ENCODE measurements around the gene HLA-F. TPM values are rescaled to one million over a fixed set of nuclear protein-coding genes. Genes with fewer than 3 reads are reported as not detected.

HLA-F gene
- total RNA-seq, 6 donors from 2014 or later = 163 to 418 (median 191) TPM

DNA sequence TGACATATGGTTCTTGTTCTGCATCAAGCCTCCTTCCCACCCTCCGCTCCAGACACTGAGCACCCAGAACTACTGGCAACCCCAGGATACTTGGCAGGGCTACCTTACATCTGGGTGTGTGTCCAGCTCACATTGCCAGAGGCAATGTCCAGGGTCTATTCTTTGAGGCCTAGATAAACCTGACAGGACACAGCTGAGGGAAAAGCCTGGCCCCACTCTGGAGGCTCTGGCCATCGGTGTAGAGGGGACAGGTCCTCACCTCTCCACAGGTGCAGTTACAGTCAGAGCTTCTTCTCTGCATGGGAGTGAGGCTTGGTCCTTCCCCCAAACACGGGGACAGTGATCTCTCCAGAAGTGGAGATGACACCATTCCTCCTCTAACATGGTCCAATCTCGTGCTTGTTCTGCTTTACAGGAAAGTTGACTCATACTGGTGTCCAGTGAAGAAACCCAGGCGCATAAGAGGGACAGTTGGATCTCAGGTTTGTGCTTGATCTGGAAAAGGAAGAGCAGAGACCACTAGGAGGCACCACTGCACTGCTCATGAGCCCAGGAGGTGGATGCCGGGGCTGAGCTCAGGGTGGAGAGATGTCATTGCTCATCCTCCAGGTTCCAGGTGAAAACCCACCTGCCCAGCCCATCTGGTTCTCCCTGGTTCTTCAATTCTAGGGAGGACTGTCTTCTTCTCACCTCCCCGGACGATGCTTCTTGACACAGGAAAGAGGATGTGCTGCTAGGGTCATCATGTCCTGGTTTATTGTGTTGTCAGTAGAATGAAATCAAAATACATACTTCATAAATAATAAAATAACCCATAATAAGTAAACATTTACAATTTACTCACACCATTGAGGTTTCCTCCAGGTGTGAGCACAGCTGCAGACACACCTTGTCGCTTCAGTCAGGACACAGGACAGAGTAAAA lies 14.7 kb downstream of the HLA-F start:
- WGBS, 2 donors = 53 to 61% methylated on average over 6 to 9 of the region's 9 CpGs
- ATAC-seq (ENCODE audit: low FRiP score in 2 of 2) = peak; percentile 81 to 91
- Histone ChIP-seq H3K27me3 (no peaks in the 10 kb centered on the region), H3K36me3 (no peaks in the 10 kb centered on the region), H3K9me3 (no peaks in the 10 kb centered on the region), H3K4me1 (no peaks in the 10 kb centered on the region), H3K4me3 (no peak overlapping the region), H3K27ac (no peak overlapping the region)
- peak in 1 of 2 donors; percentile 74 for DNase-seq
- TF ChIP-seq, protein P1, sequence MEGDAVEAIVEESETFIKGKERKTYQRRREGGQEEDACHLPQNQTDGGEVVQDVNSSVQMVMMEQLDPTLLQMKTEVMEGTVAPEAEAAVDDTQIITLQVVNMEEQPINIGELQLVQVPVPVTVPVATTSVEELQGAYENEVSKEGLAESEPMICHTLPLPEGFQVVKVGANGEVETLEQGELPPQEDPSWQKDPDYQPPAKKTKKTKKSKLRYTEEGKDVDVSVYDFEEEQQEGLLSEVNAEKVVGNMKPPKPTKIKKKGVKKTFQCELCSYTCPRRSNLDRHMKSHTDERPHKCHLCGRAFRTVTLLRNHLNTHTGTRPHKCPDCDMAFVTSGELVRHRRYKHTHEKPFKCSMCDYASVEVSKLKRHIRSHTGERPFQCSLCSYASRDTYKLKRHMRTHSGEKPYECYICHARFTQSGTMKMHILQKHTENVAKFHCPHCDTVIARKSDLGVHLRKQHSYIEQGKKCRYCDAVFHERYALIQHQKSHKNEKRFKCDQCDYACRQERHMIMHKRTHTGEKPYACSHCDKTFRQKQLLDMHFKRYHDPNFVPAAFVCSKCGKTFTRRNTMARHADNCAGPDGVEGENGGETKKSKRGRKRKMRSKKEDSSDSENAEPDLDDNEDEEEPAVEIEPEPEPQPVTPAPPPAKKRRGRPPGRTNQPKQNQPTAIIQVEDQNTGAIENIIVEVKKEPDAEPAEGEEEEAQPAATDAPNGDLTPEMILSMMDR (IDR thresholded peaks at IDR 0.05) = peak; percentile 47 to 82 (median 62)
- no peak for TF ChIP-seq POLR2A (IDR thresholded peaks at IDR 0.05)

DNA sequence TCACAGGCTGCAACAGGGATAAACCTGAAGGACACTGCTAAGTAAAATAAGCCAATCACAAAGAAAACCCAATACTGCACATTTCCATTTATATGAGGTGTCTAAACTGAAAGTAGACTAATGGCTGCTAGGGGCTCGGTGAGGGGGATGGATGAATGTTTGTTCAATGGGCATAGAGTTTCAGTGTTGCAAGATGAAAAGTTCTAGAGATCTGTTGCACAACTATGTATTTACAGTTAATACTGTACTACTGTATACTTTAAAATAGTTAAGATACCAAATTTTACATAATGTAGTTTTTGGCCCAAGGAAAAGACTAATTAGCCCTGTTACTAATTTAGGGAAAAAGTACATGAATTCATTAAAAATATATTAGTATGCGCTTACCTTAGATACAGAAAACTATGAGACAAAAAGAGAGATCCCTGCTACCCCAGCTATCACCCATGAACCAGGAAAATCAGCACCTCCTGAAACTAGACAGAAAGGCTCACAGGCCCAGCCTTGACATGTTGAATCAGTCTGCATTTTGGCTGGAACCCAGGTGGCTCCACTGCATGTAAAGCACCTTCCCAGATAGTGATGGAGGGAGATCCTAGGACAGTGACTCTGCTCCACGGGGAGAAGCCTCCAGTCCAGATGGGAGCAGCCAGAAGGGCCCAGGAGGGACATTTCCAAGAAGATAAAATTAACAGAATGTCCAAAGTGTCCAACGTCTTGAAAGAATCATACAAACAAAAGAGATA lies 16.1 kb downstream of the HLA-F start:
- no peaks in the 10 kb centered on the region for H3K4me1 ChIP-seq
- H3K36me3 ChIP-seq = peaks cover 0 to 8% (median under 1%) of the 10 kb centered on the region in 4 donors
- no peaks in the 10 kb centered on the region for H3K9me3 ChIP-seq
- WGBS, 2 donors = 60 to 63% methylated on average over 4 of the region's 4 CpGs
- no peak overlapping the region for H3K27ac ChIP-seq
- ATAC-seq (ENCODE audit: low FRiP score in 2 of 2) (no peak), DNase-seq (no peak)
- no peak overlapping the region for H3K4me3 ChIP-seq
- H3K27me3 ChIP-seq = no peaks in the 10 kb centered on the region
- no peak for TF ChIP-seq EP300 (IDR thresholded peaks at IDR 0.05)

DNA sequence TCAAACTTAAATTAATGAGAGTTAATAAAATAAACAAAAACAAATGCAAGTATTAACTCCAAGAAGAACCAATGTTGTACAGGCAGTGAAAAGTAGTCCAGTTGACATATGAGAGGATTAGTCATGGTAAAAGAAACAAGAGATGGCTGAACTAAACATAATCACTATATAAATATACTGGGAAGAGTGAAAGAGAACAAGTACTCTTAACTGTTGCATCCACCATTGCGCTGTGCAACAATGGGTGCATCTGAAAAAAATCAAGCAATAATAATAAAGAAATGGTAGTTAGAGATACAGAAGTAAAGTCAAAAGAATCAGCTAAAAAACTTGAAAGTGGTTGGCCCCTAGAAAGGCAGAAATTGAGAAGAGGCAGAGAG lies 16.6 kb downstream of the HLA-F start:
- TF ChIP-seq POLR2A (IDR thresholded peaks at IDR 0.05) (no peak), EP300 (IDR thresholded peaks at IDR 0.05) (no peak)
- TF ChIP-seq, protein P1 (IDR thresholded peaks at IDR 0.05) = no peak
- Histone ChIP-seq H3K27ac (no peak overlapping the region), H3K27me3 (no peaks in the 10 kb centered on the region), H3K4me1 (no peaks in the 10 kb centered on the region), H3K4me3 (no peak overlapping the region), H3K36me3 (peaks cover 0 to 14% (median 3%) of the 10 kb centered on the region in 4 donors), H3K9me3 (no peaks in the 10 kb centered on the region)
- no peak for DNase-seq
- WGBS, 2 donors = 96 to 98% methylated on average over 1 of the region's 1 CpG
- no peak for ATAC-seq (ENCODE audit: low FRiP score in 2 of 2)

DNA sequence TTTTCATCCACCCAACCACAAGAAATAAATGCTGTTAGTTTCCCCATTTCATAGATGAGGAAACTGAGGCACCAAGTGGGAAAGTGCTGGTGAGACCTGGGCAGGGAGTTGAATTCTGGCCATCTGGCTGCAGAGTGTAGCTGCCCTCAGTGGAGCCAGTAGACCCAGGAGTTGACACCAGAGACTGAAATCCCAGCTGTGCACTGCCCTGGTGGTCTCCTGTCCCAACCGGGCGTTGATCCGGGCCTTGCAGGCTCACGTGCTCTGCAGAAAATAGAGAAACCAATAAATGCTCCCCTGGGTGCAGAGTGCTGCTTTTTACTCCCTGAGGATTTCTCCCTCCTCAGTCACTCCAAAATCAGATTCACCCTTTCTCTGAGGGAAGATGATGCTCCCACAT lies 18.4 kb downstream of the HLA-F start:
- TF ChIP-seq, protein P1 (IDR thresholded peaks at IDR 0.05) = no peak
- TF ChIP-seq POLR2A (IDR thresholded peaks at IDR 0.05) = no peak
- TF ChIP-seq EP300 (IDR thresholded peaks at IDR 0.05) = no peak
- no peak for TF ChIP-seq POLR2AphosphoS5 (IDR thresholded peaks at IDR 0.05)
- DNase-seq (no peak), ATAC-seq (ENCODE audit: low FRiP score in 2 of 2) (no peak)
- H3K9me3 ChIP-seq = no peaks in the 10 kb centered on the region
- H3K4me3 ChIP-seq = no peak overlapping the region
- no peak overlapping the region for H3K27ac ChIP-seq
- peaks cover 0 to 18% (median 4%) of the 10 kb centered on the region in 4 donors for H3K36me3 ChIP-seq
- H3K4me1 ChIP-seq = no peaks in the 10 kb centered on the region
- 86 to 91% methylated on average over 4 of the region's 4 CpGs for WGBS, 2 donors
- H3K27me3 ChIP-seq = no peaks in the 10 kb centered on the region

DNA sequence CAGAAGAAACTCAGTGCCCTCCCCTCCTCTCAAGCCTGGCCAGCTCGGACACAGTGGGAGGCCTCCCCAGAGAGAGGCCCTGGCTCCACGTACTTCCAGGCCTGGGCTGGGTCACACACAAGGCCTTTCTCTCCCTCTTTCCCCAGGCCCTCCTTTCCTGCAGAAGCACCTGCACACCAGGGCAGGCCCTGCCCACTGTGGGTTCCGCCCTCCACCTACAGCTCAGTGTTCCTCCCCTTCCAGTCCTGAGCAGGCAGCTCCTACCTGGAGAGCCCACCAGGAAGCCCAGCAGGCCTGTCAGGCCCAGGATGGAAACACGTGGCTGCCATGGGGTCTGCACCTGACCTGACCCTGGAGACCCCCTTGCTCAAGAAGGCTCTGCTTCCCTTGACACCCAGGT lies 18.9 kb downstream of the HLA-F start:
- Histone ChIP-seq H3K27ac (no peak overlapping the region), H3K9me3 (no peaks in the 10 kb centered on the region), H3K4me3 (no peak overlapping the region), H3K4me1 (no peaks in the 10 kb centered on the region), H3K36me3 (peaks cover 0 to 18% (median 4%) of the 10 kb centered on the region in 4 donors), H3K27me3 (no peaks in the 10 kb centered on the region)
- ATAC-seq (ENCODE audit: low FRiP score in 2 of 2) = no peak
- TF ChIP-seq, protein P1 (IDR thresholded peaks at IDR 0.05) = no peak
- TF ChIP-seq POLR2AphosphoS5 (IDR thresholded peaks at IDR 0.05) = no peak
- no peak for TF ChIP-seq EP300 (IDR thresholded peaks at IDR 0.05)
- no peak for TF ChIP-seq POLR2A (IDR thresholded peaks at IDR 0.05)
- peak in 1 of 2 donors; percentile 38 for DNase-seq
- WGBS, 2 donors = 74 to 91% methylated on average over 4 of the region's 4 CpGs
